LNCaP clone FGC (cell line): Measurements from ENCODE around the gene C1QTNF2.

Experiments
- DNase-seq: peaks from one replicate; pipeline ENCODE4 v3.0.0-alpha.2; 2011; ENCODE audit warnings: low read depth
- H3K4me3 ChIP-seq: 2 replicates; pipeline ENCODE4 v1.5.1; 2011; ENCODE audit warnings: mild to moderate bottlenecking, low read depth, low read length, control low read depth
- CTCF ChIP-seq: IDR thresholded peaks from 2 replicates; pipeline ENCODE4 v1.5.1; 2012; ENCODE audit warnings: mild to moderate bottlenecking; ENCODE audit not compliant: control insufficient read depth, insufficient read depth; ENCODE audit errors: extremely low read depth

The C1QTNF2 gene

GRCh38 chr5:160315968-160316367, 54.5 kb downstream of the C1QTNF2 start:
- peak; percentile 75 for DNase-seq

GRCh38 chr5:160312960-160313727, 57.3 kb downstream of the C1QTNF2 start:
- peak overlapping the region; percentile 41 for H3K4me3 ChIP-seq
- DNase-seq = no peak
- no peak for TF ChIP-seq CTCF

More at GRCh38 chr5:160315968-160316367, 54.5 kb downstream of the C1QTNF2 start:
- no peak for TF ChIP-seq CTCF
- no peak overlapping the region for H3K4me3 ChIP-seq

GRCh38 chr5:160312134-160312959, 58.1 kb downstream of the C1QTNF2 start, which contains the start of gene CCNJL:
TSS of gene CCNJL (minus strand) at chr5:160312564. CDS start at chr5:160311923, 641 bp downstream.
- H3K4me3 ChIP-seq = peak within 1 kb of the TSS; percentile 41
- no peak for TF ChIP-seq CTCF
- no peak for DNase-seq

- no peak for DNase-seq
- H3K4me3 ChIP-seq = no peak overlapping the region
Measured at GRCh38 chr5:160311491-160312133, 58.8 kb downstream of the C1QTNF2 start.

GRCh38 chr5:160310552-160311295, 59.7 kb downstream of the C1QTNF2 start:
- no peak overlapping the region for H3K4me3 ChIP-seq
- no peak for DNase-seq
- no peak for TF ChIP-seq CTCF

More at GRCh38 chr5:160311491-160312133, 58.8 kb downstream of the C1QTNF2 start:
- no peak for TF ChIP-seq CTCF

- no peak overlapping the region for H3K4me3 ChIP-seq
- no peak for TF ChIP-seq CTCF
- no peak for DNase-seq
Measured at GRCh38 chr5:160310140-160310539, 60.3 kb downstream of the C1QTNF2 start.
